RWPE1 (cell line): ENCODE results near the gene RRP1B.

Source experiments
- CTCF ChIA-PET: fragments of 350-600 bp; sonication (Branson Sonifier 250); formaldehyde crosslinking; extraction: SDS; loops from one replicate; lab custom pipeline; 2021; lab: Yijun Ruan, JAX
- POLR2A ChIA-PET: fragments of 400-600 bp; formaldehyde crosslinking; extraction: SDS; loops from one replicate; lab custom pipeline; 2020; ENCODE audit warnings: antibody characterized with exemption; ENCODE audit not compliant: low non-redundant PET; lab: Yijun Ruan, JAX
- DNase-seq: peaks from one replicate; pipeline ENCODE4 v3.0.0; 2012; ENCODE audit warnings: low spot score
- H3K27ac ChIP-seq: fragments of 450-650 bp; 2 replicates; pipeline ENCODE4 v1.5.1; 2017
- TF ChIP-seq, protein P1 (sequence below): fragments of 450-650 bp; conservative IDR thresholded peaks from 2 replicates; pipeline ENCODE4 v1.5.1; 2017; ENCODE audit warnings: low read depth, mild to moderate bottlenecking

RRP1B gene

DNA sequence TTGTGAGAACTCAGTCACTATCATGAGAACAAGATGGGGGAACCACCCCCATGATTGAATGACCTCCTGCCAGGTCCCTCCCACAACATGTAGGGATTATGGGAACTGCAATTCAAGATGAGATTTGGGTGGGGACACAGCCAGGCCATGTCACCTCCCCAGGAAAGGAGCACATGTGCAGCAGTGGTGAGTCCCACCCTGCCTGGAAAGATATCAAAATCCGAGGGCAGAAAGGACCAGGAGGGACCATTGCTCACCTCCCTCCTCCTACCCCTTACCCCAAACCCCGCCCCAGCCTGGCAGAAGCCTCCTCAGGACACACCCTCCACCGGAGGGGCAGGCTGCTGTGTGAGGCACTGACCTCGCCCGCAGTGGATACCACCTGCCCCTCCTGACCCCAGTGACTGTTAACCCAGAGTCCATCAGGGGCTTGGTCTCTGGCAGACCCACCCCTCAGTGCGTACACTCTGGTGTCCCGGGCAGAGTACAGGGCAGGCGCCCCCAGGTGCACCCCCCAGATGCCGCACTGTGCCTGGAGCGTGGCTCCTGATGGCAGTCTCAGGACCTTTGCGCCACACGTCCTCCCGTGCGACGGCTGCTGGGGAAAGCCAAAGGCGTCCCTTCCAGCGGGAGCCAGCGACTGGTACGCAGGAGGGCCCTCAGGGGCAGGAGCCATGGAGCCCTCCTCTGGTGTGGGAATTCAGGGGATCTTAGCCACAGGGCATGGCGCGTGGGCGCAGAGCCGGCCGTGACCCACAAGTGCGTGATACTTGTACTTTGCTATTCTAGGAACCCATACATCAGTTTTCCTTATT, 80.5 kb downstream of the RRP1B start:
- ChIA-PET POLR2A (no interaction called here), CTCF (no interaction called here)
- peak; percentile 61 for DNase-seq
- H3K27ac ChIP-seq = peak overlapping the region; percentile 99
- TF ChIP-seq, protein P1, sequence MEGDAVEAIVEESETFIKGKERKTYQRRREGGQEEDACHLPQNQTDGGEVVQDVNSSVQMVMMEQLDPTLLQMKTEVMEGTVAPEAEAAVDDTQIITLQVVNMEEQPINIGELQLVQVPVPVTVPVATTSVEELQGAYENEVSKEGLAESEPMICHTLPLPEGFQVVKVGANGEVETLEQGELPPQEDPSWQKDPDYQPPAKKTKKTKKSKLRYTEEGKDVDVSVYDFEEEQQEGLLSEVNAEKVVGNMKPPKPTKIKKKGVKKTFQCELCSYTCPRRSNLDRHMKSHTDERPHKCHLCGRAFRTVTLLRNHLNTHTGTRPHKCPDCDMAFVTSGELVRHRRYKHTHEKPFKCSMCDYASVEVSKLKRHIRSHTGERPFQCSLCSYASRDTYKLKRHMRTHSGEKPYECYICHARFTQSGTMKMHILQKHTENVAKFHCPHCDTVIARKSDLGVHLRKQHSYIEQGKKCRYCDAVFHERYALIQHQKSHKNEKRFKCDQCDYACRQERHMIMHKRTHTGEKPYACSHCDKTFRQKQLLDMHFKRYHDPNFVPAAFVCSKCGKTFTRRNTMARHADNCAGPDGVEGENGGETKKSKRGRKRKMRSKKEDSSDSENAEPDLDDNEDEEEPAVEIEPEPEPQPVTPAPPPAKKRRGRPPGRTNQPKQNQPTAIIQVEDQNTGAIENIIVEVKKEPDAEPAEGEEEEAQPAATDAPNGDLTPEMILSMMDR = no peak

DNA sequence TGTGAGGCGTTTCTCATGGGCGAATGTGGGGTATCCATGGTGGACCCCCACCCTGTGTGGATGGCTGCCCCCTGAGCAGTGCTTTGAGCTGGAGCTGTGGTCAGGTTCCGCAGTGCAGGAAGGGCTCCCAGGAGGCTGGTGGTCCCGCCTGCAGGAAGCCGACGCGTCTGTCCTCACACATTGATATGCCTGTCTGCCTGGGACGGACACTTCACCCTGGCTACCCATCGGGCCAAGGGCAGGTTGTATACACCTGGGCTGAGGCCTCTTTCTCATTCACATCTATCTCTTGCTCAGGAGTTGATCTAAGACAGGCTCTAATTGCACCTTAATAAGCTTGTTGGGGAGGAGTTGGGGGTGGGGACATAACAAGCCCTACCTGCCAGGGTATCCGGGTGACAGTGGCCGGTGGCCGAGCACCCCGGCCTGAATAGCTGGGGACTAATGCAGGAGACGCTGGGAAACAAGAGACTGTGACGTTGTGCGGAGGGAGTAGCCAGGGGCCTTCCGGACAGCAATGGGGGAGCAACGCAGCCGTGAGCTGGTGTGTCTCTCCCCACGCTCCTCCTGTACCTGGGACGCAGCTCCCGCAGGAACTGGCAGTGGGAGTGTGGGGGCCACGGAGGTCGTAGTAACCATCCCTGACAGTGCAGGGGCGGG, 81.3 kb downstream of the RRP1B start:
- DNase-seq = peak; percentile 79
- peak overlapping the region; percentile 99 for H3K27ac ChIP-seq
- TF ChIP-seq, protein P1 = no peak
- CTCF ChIA-PET = no interaction called here
- POLR2A ChIA-PET = no interaction called here

DNA sequence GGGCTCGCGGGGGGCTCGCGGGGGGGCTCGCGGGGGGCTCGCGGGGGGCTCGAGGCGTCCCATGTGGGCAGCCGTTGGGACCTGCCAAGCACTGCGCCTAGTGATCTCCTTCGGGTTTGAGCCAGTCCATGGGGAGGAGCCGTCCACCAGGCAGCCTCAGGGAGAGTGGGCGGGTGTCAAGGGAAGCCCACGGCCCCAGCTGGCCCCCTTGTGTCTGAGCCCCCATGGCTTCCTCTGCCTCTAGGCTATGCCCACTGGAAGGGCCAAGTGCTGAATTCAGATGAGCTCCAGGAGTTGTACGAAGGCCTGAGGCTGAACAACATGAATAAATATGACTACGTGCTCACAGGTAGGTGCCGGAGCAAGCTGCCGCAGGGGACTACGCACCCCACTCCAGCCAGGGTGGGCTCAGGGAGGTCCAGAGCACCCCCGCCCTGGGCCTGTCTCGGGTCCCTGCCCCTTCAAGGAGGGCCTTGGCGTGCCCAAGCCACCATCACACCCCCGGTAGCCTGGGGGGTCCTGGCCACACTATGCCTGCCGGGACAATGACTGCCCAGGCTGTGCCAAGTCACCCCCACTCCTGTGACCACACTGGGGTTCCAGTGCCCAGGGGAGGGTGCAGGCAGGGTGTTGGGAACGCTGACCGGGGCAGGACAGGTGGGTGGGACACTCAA, 82.2 kb downstream of the RRP1B start:
- peak overlapping the region; percentile 68 for H3K27ac ChIP-seq
- no peak for DNase-seq
- CTCF ChIA-PET = no interaction called here
- POLR2A ChIA-PET = no interaction called here
- TF ChIP-seq, protein P1 = no peak

DNA sequence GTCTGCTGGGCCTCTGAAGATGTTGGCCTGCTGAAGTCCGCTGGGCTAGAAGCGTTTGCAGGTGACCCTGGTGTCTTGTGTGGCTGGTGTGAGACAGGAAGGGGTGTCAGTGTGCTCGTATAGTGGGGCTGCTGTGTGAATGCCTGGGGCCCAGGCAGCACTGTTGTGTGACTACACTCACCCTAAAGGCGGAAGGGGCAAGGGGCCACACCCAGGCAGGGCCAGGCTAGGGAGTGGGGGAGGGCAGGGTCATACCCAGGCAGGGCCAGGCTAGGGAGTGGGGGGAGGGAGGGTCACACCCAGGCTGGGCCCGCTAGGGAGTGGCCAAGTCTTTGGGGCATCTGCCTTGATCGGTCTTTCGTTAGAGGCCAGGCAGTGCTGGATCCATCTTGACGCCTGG, 84.6 kb downstream of the RRP1B start:
- TF ChIP-seq, protein P1 = no peak
- POLR2A ChIA-PET = no interaction called here
- peak overlapping the region; percentile 50 for H3K27ac ChIP-seq
- CTCF ChIA-PET = interaction anchor here (0.6 kb wide), 1 partner anchor 14 kb away, joined by 4 read pairs; no protein-coding TSS in a partner anchor
- no peak for DNase-seq

DNA sequence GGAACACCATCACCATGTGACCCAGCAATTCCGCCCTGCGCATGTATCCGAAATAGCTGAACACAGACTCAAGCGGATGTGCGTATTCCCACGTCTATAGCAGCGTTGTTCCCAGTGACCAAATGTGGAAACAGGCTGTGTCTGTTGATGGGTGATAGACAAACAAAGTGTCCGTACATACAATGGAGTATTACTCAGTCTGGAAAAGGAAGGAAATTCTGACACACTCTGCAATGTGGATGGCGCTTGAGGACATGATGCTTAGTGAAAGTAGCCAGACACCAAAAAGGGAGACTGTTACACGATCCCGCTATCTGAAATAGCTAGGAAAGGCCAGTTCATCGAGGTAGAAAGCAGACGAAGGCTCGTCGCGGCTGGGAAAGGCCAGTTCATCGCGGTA, 85.4 kb downstream of the RRP1B start:
- ChIA-PET POLR2A (no interaction called here), CTCF (no interaction called here)
- DNase-seq = no peak
- TF ChIP-seq, protein P1 = no peak
- peak overlapping the region; percentile 50; the same call in 1 of the 2 replicates for H3K27ac ChIP-seq
